GM10847 (cell line): ENCODE measurements around the gene CCDC8.

Source experiments
- POLR2A ChIP-seq: IDR thresholded peaks from 2 replicates; pipeline ENCODE4 v1.6.1; 2011; ENCODE audit not compliant: insufficient read length; ENCODE audit errors: extremely low read depth

The CCDC8 gene

GRCh38 chr19:46410205-46411087 lies 2.9 kb downstream of the CCDC8 start:
- no peak for TF ChIP-seq POLR2A

- TF ChIP-seq POLR2A, result no peak
Measured at GRCh38 chr19:46409191-46409590, 4.2 kb downstream of the CCDC8 start.

GRCh38 chr19:46408664-46409039 lies 4.7 kb downstream of the CCDC8 start:
- TF ChIP-seq POLR2A, result no peak

- TF ChIP-seq POLR2A, result no peak
Measured at GRCh38 chr19:46407856-46408663, 5.3 kb downstream of the CCDC8 start.

GRCh38 chr19:46406976-46407375 lies 6.4 kb downstream of the CCDC8 start:
- no peak for TF ChIP-seq POLR2A

- TF ChIP-seq POLR2A, result no peak
Measured at GRCh38 chr19:46404753-46405468, 8.5 kb downstream of the CCDC8 start.

GRCh38 chr19:46404055-46404752 lies 9.2 kb downstream of the CCDC8 start:
- no peak for TF ChIP-seq POLR2A

GRCh38 chr19:46402725-46403124 lies 10.6 kb downstream of the CCDC8 start:
- TF ChIP-seq POLR2A, result no peak

- no peak for TF ChIP-seq POLR2A
Measured at GRCh38 chr19:46394402-46394797, 19.0 kb downstream of the CCDC8 start.

GRCh38 chr19:46393456-46394401 lies 19.6 kb downstream of the CCDC8 start:
- no peak for TF ChIP-seq POLR2A

GRCh38 chr19:46392837-46393236 lies 20.5 kb downstream of the CCDC8 start:
- TF ChIP-seq POLR2A, result no peak

- TF ChIP-seq POLR2A, result no peak
Measured at GRCh38 chr19:46392252-46392801, 21.0 kb downstream of the CCDC8 start.
